ENCODE measurements around the gene TMEM52.

Gene TMEM52

DNA sequence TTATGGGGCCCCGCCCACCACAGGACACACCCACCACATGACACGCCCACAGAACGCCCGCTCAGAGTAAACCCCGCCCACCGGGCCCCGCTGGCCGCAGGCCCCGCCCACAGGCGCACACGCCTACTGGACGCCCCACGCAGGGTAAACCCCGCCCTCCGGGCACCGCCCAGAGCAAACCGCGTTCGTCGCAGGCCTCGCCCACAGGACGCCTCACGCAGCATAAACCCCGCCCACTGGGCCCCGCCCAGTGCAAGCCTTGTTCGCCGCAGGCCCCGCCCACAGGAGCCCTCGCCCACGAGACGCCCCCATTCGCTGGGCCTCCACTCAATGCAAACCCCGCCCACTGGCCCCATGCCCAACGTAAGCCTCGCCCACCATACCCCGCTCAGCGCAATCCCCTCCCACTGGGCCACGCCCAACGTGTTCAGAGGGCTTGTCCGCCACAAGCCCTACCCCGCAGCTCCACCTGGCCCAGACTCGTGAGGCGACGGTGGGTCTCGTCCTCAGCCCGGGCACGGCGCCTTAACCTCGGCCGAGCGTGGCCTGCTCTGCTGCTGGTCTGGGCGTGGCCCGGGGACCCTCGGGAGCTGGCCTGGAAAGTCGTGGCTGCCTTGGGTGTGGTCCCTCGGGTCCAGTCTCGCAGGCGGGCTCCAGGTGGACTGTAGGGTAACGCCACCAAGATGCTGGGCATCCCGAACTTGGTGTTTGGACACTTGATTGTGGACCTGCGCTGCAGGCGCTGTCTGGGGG lies 401 bp upstream of the TMEM52 start:
- peak; percentile 99 for DNase-seq
- no peaks in the 10 kb centered on the region for H3K9me3 Mint-ChIP-seq
- H3K27me3 Mint-ChIP-seq = peaks cover 38% of the 10 kb centered on the region
- peaks cover 7% of the 10 kb centered on the region for H3K4me1 Mint-ChIP-seq
- CTCF ChIA-PET = interaction anchor here (1.4 kb wide), 1 partner anchor 125 kb away, joined by 3 read pairs; no protein-coding TSS in a partner anchor
- H3K4me3 Mint-ChIP-seq = peak overlapping the region; percentile 69
- no peaks in the 10 kb centered on the region for H3K36me3 Mint-ChIP-seq
- peak overlapping the region; percentile 75 for H3K27ac Mint-ChIP-seq

DNA sequence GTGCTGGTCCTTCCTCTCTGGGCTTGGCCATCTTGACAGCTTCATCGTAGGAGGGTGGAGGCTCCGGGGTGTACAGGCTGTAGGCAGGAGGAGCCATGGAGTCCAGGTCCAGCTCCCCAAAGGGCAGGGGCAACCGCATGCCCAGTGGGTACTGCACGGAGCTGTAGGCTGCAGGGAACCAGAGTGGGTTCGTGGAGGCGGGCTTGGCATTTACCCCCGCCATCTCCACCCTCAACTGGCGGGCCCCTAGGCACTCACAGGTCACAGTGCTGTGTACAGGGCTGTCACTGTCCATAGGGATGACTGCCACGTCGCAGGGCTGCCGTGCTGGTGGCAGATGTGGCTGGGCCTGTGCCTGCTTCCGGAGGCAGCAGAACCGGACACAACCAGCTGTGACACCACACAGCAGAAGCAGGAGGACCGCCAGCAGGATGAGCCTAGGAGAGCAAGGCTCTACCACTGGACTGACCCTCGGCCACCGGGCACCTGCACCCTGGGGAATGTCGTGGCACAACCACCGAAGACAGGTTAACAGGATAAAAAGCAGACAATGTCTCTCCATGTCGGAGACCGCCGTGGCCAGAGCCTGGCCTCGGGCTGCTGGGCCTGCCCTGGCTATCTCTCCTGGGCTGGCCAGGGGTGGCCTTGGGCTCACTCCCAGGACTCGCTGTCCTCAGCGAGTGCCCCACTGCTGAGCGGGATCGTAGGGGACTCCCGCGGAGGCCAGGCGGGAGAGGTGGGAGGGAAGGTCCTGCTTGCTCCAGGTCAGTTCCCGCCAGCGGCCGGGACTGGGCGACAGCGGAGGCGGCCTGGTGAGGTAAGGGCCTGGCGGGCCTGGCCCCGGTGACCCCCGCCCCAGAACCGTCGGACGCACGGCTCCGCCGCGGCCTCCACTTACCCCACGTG lies 831 bp downstream of the TMEM52 start:
- no peak for DNase-seq
- H3K27me3 Mint-ChIP-seq = peaks cover 50% of the 10 kb centered on the region
- CTCF ChIA-PET = interaction anchor here (1.4 kb wide), 1 partner anchor 127 kb away, joined by 3 read pairs; no protein-coding TSS in a partner anchor
- no peaks in the 10 kb centered on the region for H3K36me3 Mint-ChIP-seq
- peaks cover 7% of the 10 kb centered on the region for H3K4me1 Mint-ChIP-seq
- peak overlapping the region; percentile 53 for H3K4me3 Mint-ChIP-seq
- no peak overlapping the region for H3K27ac Mint-ChIP-seq
- H3K9me3 Mint-ChIP-seq = no peaks in the 10 kb centered on the region

GRCh38 chr1:1917304-1917976 lies 1.6 kb downstream of the TMEM52 start:
- CTCF ChIA-PET = no interaction called here
- DNase-seq = no peak
- peaks cover 7% of the 10 kb centered on the region for H3K4me1 Mint-ChIP-seq
- H3K27me3 Mint-ChIP-seq = peaks cover 51% of the 10 kb centered on the region
- H3K27ac Mint-ChIP-seq = no peak overlapping the region
- H3K9me3 Mint-ChIP-seq = no peaks in the 10 kb centered on the region
- H3K36me3 Mint-ChIP-seq = no peaks in the 10 kb centered on the region
- H3K4me3 Mint-ChIP-seq = no peak overlapping the region

DNA sequence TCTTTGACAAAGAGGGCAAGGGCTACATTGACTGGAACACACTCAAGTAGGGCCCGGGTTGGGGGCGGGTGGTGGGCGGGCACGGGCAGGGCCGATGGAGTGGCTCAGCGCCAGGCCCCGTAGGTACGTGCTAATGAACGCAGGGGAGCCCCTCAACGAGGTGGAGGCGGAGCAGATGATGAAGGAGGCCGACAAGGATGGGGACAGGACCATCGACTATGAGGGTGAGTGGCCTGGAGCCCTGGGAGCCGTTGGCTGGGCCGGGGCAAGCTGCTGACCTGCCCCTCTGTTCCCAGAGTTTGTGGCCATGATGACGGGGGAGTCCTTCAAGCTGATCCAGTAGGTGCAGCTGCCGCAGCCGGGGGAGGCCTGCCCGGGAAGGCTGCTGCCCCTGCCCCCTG lies 2.2 kb downstream of the TMEM52 start:
- peaks cover 52% of the 10 kb centered on the region for H3K27me3 Mint-ChIP-seq
- CTCF ChIA-PET = no interaction called here
- no peaks in the 10 kb centered on the region for H3K36me3 Mint-ChIP-seq
- H3K4me3 Mint-ChIP-seq = peak overlapping the region; percentile 21
- peaks cover 7% of the 10 kb centered on the region for H3K4me1 Mint-ChIP-seq
- no peak overlapping the region for H3K27ac Mint-ChIP-seq
- DNase-seq = no peak
- H3K9me3 Mint-ChIP-seq = no peaks in the 10 kb centered on the region

DNA sequence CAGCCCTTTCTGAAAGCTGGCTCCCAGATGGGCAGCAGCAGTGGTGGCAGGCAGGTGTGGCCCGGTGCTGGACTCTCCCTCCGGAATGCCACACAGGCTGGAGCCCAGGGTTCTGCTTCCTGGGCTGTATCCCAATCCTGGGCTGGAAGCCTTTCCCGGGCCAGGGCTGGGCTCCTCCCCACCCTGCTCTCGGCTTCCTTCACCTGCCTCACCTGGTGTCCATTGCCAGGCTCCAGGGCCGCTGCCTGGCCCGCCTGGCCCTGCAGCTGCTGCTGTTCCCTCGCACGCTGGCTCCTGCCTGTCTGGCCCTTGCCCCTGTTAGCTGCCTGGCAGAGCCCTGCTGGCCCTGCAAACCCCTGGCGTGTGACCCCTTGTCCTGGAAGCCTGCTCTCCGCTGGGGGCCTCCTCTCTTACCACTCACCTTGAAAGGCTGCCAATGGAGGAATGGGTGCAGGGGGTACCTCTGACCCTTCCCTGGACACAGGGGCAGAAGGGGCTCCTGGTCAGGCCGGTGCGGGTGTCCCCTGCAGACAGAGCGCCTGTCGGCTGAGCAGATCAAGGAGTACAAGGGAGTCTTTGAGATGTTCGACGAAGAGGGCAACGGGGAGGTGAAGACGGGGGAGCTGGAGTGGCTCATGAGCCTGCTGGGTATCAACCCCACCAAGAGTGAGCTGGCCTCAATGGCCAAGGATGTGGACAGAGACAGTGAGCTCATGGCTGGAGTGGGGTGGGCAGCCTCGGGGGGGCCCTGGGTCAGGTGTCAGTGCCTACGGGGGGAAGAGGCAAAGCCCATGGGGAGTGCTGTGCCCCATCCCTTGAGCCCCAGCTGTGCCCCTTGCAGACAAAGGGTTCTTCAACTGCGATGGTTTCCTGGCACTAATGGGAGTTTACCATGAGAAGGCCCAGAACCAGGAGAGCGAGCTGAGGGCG lies 2.9 kb downstream of the TMEM52 start:
- H3K27me3 Mint-ChIP-seq = peaks cover 59% of the 10 kb centered on the region
- peak overlapping the region; percentile 31 for H3K4me3 Mint-ChIP-seq
- no peak overlapping the region for H3K27ac Mint-ChIP-seq
- H3K4me1 Mint-ChIP-seq = peaks cover 7% of the 10 kb centered on the region
- no peaks in the 10 kb centered on the region for H3K36me3 Mint-ChIP-seq
- CTCF ChIA-PET = no interaction called here
- DNase-seq = no peak
- no peaks in the 10 kb centered on the region for H3K9me3 Mint-ChIP-seq

DNA sequence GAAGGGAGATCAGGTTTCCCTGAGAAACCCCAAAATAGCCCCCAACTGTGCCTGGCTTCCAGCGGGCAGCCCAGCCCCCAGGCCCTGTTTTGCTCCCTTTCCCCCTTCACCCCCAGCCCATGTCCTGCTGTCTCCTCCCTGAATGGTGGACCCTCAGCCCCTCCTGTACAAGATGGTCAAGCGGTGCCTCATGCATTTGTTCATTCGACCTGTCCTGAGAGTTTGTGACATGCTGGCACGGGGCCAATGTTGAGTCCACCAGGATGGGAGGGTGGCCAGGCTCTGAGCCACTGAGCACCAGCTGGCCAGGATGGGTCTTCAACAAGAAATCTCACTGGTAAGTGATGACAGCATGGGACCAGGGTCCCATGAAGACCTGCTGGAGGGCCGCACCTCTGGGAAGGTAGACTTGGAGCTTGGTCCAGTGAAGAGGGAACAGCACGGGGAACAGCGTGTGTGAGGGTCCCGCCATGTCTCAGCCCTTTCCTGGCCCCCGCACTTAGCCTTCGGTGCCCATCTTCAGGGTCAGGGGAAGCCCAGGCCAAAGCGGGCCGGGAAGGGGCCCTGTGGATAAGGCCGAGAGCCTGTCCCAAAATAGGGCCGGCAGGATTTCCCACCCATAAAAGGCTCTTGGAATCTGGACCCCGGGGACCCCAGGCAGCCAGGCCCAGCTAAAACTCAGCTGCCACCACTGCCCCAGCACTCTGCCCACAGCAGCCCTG lies 3.9 kb downstream of the TMEM52 start, which contains the start of gene CALML6:
Gene CALML6, plus strand, starts transcription at position 290 of the 722 bp plus-strand sequence. Its CDS starts 21 bp downstream, at position 311.
- no peak for DNase-seq
- Mint-ChIP-seq H3K36me3 (no peaks in the 10 kb centered on the region), H3K4me1 (peaks cover 10% of the 10 kb centered on the region), H3K27ac (no peak within 1 kb of the TSS), H3K4me3 (no peak within 1 kb of the TSS), H3K27me3 (peaks cover 60% of the 10 kb centered on the region), H3K9me3 (no peaks in the 10 kb centered on the region)
- CTCF ChIA-PET = no interaction called here

- no peak for DNase-seq
- no peaks in the 10 kb centered on the region for H3K9me3 Mint-ChIP-seq
- CTCF ChIA-PET = no interaction called here
- H3K27ac Mint-ChIP-seq = no peak overlapping the region
- peaks cover 14% of the 10 kb centered on the region for H3K4me1 Mint-ChIP-seq
- no peaks in the 10 kb centered on the region for H3K36me3 Mint-ChIP-seq
- no peak overlapping the region for H3K4me3 Mint-ChIP-seq
- peaks cover 60% of the 10 kb centered on the region for H3K27me3 Mint-ChIP-seq
Observed at GRCh38 chr1:1914101-1914970, 4.7 kb downstream of the TMEM52 start.

- peak overlapping the region; percentile 12 for H3K4me3 Mint-ChIP-seq
- peak overlapping the region; percentile 62 for H3K27ac Mint-ChIP-seq
- H3K36me3 Mint-ChIP-seq = no peaks in the 10 kb centered on the region
- H3K27me3 Mint-ChIP-seq = peaks cover 42% of the 10 kb centered on the region
- H3K4me1 Mint-ChIP-seq = peaks cover 15% of the 10 kb centered on the region
- DNase-seq = no peak
- CTCF ChIA-PET = no interaction called here
- no peaks in the 10 kb centered on the region for H3K9me3 Mint-ChIP-seq
Observed at GRCh38 chr1:1911350-1912041, 7.6 kb downstream of the TMEM52 start.

DNA sequence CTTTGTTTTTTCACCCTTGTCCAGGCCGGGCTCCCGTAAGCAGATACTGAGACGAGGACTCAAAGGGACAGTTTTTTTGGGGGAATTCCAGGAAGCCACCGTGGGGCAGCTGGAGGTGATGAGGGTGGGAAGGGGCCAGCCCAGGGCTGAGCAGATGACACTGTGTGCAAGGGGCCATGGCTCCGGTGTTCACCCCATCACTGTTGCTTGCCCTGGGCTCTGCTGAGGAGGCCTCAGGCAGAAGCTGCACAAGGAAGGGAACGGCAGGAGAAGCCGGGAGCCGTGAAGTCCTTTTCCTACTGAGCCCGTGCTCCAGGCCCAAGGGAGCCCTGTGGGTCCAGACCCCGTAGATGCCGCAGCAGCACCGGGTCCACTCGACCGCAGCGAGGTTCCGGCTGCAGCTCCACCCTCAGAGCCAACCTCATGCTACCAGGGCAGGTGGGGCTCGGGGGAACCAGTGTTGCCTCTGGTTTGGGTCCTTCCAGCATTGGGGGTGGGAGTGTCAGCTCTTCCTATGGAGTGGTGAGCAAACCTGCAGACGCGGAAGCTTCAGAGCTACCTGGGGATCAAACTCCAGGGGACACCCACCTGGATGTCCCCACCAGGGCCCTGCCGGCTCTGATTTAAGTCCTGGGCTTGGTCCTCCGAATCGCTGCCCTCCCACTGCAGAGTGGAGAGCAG lies 8.3 kb downstream of the TMEM52 start:
- CTCF ChIA-PET = no interaction called here
- Mint-ChIP-seq H3K27ac (no peak overlapping the region), H3K36me3 (no peaks in the 10 kb centered on the region), H3K4me3 (peak overlapping the region; percentile 74), H3K4me1 (peaks cover 20% of the 10 kb centered on the region), H3K27me3 (peaks cover 35% of the 10 kb centered on the region), H3K9me3 (no peaks in the 10 kb centered on the region)
- DNase-seq = no peak

- DNase-seq = no peak
- H3K27me3 Mint-ChIP-seq = peaks cover 28% of the 10 kb centered on the region
- H3K9me3 Mint-ChIP-seq = no peaks in the 10 kb centered on the region
- peak overlapping the region; percentile 68 for H3K27ac Mint-ChIP-seq
- H3K4me1 Mint-ChIP-seq = peaks cover 20% of the 10 kb centered on the region
- no peaks in the 10 kb centered on the region for H3K36me3 Mint-ChIP-seq
- CTCF ChIA-PET = interaction anchor here (1.5 to 4.9 kb wide), 2 partner anchors 11 to 131 kb away, joined by 3 to 38 read pairs; partner anchors contain the start of gene NADK
- peak overlapping the region; percentile 74 for H3K4me3 Mint-ChIP-seq
Observed at GRCh38 chr1:1910033-1910465, 9.0 kb downstream of the TMEM52 start.

GRCh38 chr1:1908506-1908791 lies 10.6 kb downstream of the TMEM52 start:
- Mint-ChIP-seq H3K4me3 (peak overlapping the region; percentile 72), H3K36me3 (no peaks in the 10 kb centered on the region), H3K27me3 (peaks cover 12% of the 10 kb centered on the region), H3K9me3 (no peaks in the 10 kb centered on the region), H3K4me1 (peaks cover 20% of the 10 kb centered on the region), H3K27ac (peak overlapping the region; percentile 81)
- CTCF ChIA-PET = interaction anchor here (0.7 to 4.9 kb wide), 8 partner anchors 9 to 608 kb away, joined by 3 to 38 read pairs (median 3); partner anchors contain the start of gene NADK
- DNase-seq = no peak

Measured in activated naive CD4-positive, alpha-beta T cell treated with anti-CD3 and anti-CD28 coated beads, Interleukin-2, amount 10 ng/mL, durations not matched to agents 7 days and 5 days (primary cell).